GM12801 (cell line): ENCODE data around the gene BSG.

ENCODE experiments used
- TF ChIP-seq, protein P1 (sequence below): IDR thresholded peaks from one replicate; pipeline ENCODE4 v1.5.1; 2011; ENCODE audit warnings: control low read depth; ENCODE audit not compliant: insufficient read length; ENCODE audit errors: extremely low read depth

The BSG gene

GRCh38 chr19:582497-583197 lies 10.3 kb downstream of the BSG start:
- TF ChIP-seq, protein P1, sequence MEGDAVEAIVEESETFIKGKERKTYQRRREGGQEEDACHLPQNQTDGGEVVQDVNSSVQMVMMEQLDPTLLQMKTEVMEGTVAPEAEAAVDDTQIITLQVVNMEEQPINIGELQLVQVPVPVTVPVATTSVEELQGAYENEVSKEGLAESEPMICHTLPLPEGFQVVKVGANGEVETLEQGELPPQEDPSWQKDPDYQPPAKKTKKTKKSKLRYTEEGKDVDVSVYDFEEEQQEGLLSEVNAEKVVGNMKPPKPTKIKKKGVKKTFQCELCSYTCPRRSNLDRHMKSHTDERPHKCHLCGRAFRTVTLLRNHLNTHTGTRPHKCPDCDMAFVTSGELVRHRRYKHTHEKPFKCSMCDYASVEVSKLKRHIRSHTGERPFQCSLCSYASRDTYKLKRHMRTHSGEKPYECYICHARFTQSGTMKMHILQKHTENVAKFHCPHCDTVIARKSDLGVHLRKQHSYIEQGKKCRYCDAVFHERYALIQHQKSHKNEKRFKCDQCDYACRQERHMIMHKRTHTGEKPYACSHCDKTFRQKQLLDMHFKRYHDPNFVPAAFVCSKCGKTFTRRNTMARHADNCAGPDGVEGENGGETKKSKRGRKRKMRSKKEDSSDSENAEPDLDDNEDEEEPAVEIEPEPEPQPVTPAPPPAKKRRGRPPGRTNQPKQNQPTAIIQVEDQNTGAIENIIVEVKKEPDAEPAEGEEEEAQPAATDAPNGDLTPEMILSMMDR, result no peak

GRCh38 chr19:583198-583967 lies 11.0 kb downstream of the BSG start:
- TF ChIP-seq, protein P1, result no peak

GRCh38 chr19:583968-584239 lies 11.5 kb downstream of the BSG start:
- TF ChIP-seq, protein P1, result no peak

- TF ChIP-seq, protein P1, result no peak
Observed at GRCh38 chr19:584240-585001, 12.0 kb downstream of the BSG start.

- TF ChIP-seq, protein P1, result no peak
Observed at GRCh38 chr19:585551-586110, 13.2 kb downstream of the BSG start.

- TF ChIP-seq, protein P1, result no peak
Observed at GRCh38 chr19:588093-588740, 15.8 kb downstream of the BSG start.
